ENCODE results near the gene VTCN1. TPM values are rescaled to one million over a fixed set of nuclear protein-coding genes. Genes with fewer than 3 reads are reported as not detected.

The VTCN1 gene
- polyA plus RNA-seq, 2 of the 4 experiments (the other 2 are of a cell fraction): 0.04 to 0.18 TPM

DNA sequence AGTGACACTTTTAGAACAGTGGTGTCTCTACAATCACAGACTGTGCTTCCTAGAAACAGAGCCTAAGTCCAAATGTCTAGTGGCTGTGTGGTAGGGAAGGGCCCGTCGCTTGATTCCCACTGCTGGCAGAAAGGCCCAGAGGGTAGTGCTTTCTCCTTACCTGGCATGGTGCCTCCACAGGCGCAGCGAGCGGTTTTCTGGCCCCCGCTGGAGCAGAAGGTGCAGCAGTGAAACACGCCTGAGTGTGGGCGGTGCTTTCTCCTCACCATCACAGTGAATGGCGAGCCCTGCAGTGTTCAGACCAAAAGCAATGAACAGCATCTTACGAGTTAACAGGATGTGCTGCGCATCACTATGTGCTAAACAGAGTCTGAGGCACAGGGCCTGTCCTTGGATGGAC is 97.5 kb downstream of the VTCN1 start:
- Histone ChIP-seq H3K4me1 (no peaks in the 10 kb centered on the region), H3K4me2 (no peak overlapping the region), H3K27ac (no peak overlapping the region), H3K4me3 (no peak overlapping the region), H3K9me3 (no peaks in the 10 kb centered on the region)
- ChIA-PET CTCF (interaction anchor here (1.1 to 1.2 kb wide), 2 partner anchors 9 to 172 kb away, joined by 3 read pairs; no protein-coding TSS in a partner anchor), POLR2A (no interaction called here)
- ATAC-seq (no peak), DNase-seq (ENCODE audit: low read depth in 1 of 2, low spot score in 1 of 2) (no peak), FAIRE-seq (no peak)
- 83% methylated on average over 2 of the region's 11 CpGs for WGBS (ENCODE audit: missing lambda C conversion rate)
- no peak for TF ChIP-seq CBX2 (IDR thresholded peaks at IDR 0.05; ENCODE audit: borderline replicate concordance, low read depth)
- no peak for TF ChIP-seq POLR2AphosphoS2 (conservative IDR thresholded peaks at IDR 0.05; ENCODE audit: low read length)
- TF ChIP-seq, protein P1, sequence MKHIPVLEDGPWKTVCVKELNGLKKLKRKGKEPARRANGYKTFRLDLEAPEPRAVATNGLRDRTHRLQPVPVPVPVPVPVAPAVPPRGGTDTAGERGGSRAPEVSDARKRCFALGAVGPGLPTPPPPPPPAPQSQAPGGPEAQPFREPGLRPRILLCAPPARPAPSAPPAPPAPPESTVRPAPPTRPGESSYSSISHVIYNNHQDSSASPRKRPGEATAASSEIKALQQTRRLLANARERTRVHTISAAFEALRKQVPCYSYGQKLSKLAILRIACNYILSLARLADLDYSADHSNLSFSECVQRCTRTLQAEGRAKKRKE (CRISPR knock-in tag; IDR thresholded peaks at IDR 0.05; ENCODE audit: low read depth): no peak
- TF ChIP-seq POLR2A (IDR thresholded peaks at IDR 0.05; ENCODE audit: low read length): no peak
- TF ChIP-seq JUN (IDR thresholded peaks at IDR 0.05): no peak
- TF ChIP-seq EHF (CRISPR knock-in tag; IDR thresholded peaks at IDR 0.05): no peak
- TF ChIP-seq ZFP36 (IDR thresholded peaks at IDR 0.05; ENCODE audit: borderline replicate concordance, partially characterized antibody): no peak
- no peak for TF ChIP-seq CHD4 (IDR thresholded peaks at IDR 0.05; ENCODE audit: borderline replicate concordance)
- TF ChIP-seq NFE2L2 (conservative IDR thresholded peaks at IDR 0.05; ENCODE audit: low read length): no peak
- no peak for TF ChIP-seq HEYL (CRISPR knock-in tag; IDR thresholded peaks at IDR 0.05)
- TF ChIP-seq KDM5A (IDR thresholded peaks at IDR 0.05): no peak
- no peak for TF ChIP-seq EHMT2 (IDR thresholded peaks at IDR 0.05; ENCODE audit: low read depth)
- TF ChIP-seq, protein P2, sequence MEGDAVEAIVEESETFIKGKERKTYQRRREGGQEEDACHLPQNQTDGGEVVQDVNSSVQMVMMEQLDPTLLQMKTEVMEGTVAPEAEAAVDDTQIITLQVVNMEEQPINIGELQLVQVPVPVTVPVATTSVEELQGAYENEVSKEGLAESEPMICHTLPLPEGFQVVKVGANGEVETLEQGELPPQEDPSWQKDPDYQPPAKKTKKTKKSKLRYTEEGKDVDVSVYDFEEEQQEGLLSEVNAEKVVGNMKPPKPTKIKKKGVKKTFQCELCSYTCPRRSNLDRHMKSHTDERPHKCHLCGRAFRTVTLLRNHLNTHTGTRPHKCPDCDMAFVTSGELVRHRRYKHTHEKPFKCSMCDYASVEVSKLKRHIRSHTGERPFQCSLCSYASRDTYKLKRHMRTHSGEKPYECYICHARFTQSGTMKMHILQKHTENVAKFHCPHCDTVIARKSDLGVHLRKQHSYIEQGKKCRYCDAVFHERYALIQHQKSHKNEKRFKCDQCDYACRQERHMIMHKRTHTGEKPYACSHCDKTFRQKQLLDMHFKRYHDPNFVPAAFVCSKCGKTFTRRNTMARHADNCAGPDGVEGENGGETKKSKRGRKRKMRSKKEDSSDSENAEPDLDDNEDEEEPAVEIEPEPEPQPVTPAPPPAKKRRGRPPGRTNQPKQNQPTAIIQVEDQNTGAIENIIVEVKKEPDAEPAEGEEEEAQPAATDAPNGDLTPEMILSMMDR (IDR thresholded peaks at IDR 0.05): no peak

DNA sequence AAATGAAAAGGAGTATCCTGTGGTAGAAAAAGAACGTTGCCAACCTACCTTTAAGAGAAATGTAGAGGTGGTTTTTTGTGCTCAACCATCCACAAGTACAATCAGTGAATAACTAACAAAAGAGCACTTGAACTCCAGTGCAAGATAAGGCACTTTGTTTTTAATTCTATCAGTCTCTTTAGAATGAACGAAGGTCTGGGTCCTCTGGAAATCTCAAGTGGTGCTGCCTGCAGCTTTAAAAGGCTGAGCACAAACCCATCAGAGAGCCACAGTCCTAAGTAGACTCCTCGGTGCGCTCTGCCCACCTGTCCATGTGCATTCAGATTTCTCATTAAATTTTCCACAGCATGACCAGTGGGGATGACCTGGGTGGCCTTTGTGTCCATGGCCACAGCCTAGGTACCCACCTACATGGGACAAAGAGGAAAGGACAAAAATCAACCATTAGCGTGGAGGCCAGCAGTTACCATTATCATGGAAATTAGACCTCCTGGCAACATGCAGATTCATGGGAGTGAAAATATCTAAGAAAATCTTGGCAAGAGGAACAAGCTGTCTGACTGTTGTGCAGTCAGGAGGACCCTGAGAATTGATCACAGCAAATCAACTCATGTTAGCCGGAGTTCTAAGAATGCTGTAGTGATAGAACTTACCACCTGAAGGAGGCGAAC is 98.5 kb downstream of the VTCN1 start:
- FAIRE-seq: no peak
- Histone ChIP-seq H3K4me3 (no peak overlapping the region), H3K4me1 (no peaks in the 10 kb centered on the region), H3K4me2 (no peak overlapping the region), H3K27ac (no peak overlapping the region), H3K9me3 (no peaks in the 10 kb centered on the region)
- no peak for TF ChIP-seq SREBF2 (IDR thresholded peaks at IDR 0.05)
- no peak for TF ChIP-seq CBX8 (IDR thresholded peaks at IDR 0.05)
- no peak for TF ChIP-seq RNF2 (IDR thresholded peaks at IDR 0.05; ENCODE audit: borderline replicate concordance, low read depth)
- no peak for TF ChIP-seq CHD2 (IDR thresholded peaks at IDR 0.05; ENCODE audit: low read length, partially characterized antibody)
- TF ChIP-seq RCOR1 (IDR thresholded peaks at IDR 0.05; ENCODE audit: low read depth, low read length): no peak
- TF ChIP-seq HOXA7 (CRISPR knock-in tag; IDR thresholded peaks at IDR 0.05): no peak
- no peak for TF ChIP-seq NR3C1 (IDR thresholded peaks at IDR 0.05)
- no peak for TF ChIP-seq NFE2L2 (conservative IDR thresholded peaks at IDR 0.05; ENCODE audit: low read length)
- TF ChIP-seq, protein P1 (CRISPR knock-in tag; IDR thresholded peaks at IDR 0.05; ENCODE audit: low read depth): no peak
- no peak for TF ChIP-seq HOXB13 (CRISPR knock-in tag; IDR thresholded peaks at IDR 0.05; ENCODE audit: low read depth)
- TF ChIP-seq KDM5A (IDR thresholded peaks at IDR 0.05): no peak
- no peak for TF ChIP-seq FOSB (CRISPR knock-in tag; IDR thresholded peaks at IDR 0.05)
- TF ChIP-seq JUN (IDR thresholded peaks at IDR 0.05): no peak
- TF ChIP-seq MAFK (IDR thresholded peaks at IDR 0.05; ENCODE audit: partially characterized antibody): no peak
- no peak for DNase-seq (ENCODE audit: low read depth in 1 of 2, low spot score in 1 of 2)
- WGBS (ENCODE audit: missing lambda C conversion rate): 91% methylated on average over 7 of the region's 7 CpGs
- ChIA-PET POLR2A (no interaction called here), CTCF (interaction anchor here (1.0 kb wide), 1 partner anchor 18 kb away, joined by 4 read pairs; no protein-coding TSS in a partner anchor)
- no peak for ATAC-seq

Data from A549 (cell line).